ENCODE data around the gene SLIT1.

SLIT1 gene

GRCh38 chr10:97134110-97134509 is 51.6 kb downstream of the SLIT1 start:
- peaks cover 11% of the 10 kb centered on the region for H3K4me1 ChIP-seq
- no peaks in the 10 kb centered on the region for H3K27me3 ChIP-seq (ENCODE audit: control insufficient read depth, insufficient read depth, low read length)
- H3K4me3 ChIP-seq (ENCODE audit: low read depth, low read length): no peak overlapping the region
- no peak overlapping the region for H3K27ac ChIP-seq
- H3K79me2 ChIP-seq: no peaks in the 10 kb centered on the region
- no peaks in the 10 kb centered on the region for H3K9me3 ChIP-seq (ENCODE audit: control insufficient read depth, low read length)
- no peak overlapping the region for H2AFZ ChIP-seq
- H3K36me3 ChIP-seq (ENCODE audit: control insufficient read depth, insufficient read depth, low read length): no peaks in the 10 kb centered on the region
- H3K4me2 ChIP-seq (ENCODE audit: low read length): no peak overlapping the region
- no peak for TF ChIP-seq CTCF (IDR thresholded peaks at IDR 0.05)
- no peak overlapping the region for H3K9ac ChIP-seq

GRCh38 chr10:97132273-97132672 is 53.5 kb downstream of the SLIT1 start:
- Histone ChIP-seq H3K27me3 (ENCODE audit: control insufficient read depth, insufficient read depth, low read length) (no peaks in the 10 kb centered on the region), H3K4me1 (no peaks in the 10 kb centered on the region), H3K9ac (no peak overlapping the region), H3K36me3 (ENCODE audit: control insufficient read depth, insufficient read depth, low read length) (no peaks in the 10 kb centered on the region), H3K4me2 (ENCODE audit: low read length) (no peak overlapping the region), H3K9me3 (ENCODE audit: control insufficient read depth, low read length) (no peaks in the 10 kb centered on the region), H3K79me2 (no peaks in the 10 kb centered on the region), H2AFZ (no peak overlapping the region), H3K4me3 (ENCODE audit: low read depth, low read length) (no peak overlapping the region), H3K27ac (no peak overlapping the region)
- TF ChIP-seq CTCF (IDR thresholded peaks at IDR 0.05): no peak

- H2AFZ ChIP-seq: no peak overlapping the region
- no peaks in the 10 kb centered on the region for H3K36me3 ChIP-seq (ENCODE audit: control insufficient read depth, insufficient read depth, low read length)
- H3K4me2 ChIP-seq (ENCODE audit: low read length): no peak overlapping the region
- no peaks in the 10 kb centered on the region for H3K9me3 ChIP-seq (ENCODE audit: control insufficient read depth, low read length)
- H3K27me3 ChIP-seq (ENCODE audit: control insufficient read depth, insufficient read depth, low read length): no peaks in the 10 kb centered on the region
- no peaks in the 10 kb centered on the region for H3K4me1 ChIP-seq
- H3K4me3 ChIP-seq (ENCODE audit: low read depth, low read length): no peak overlapping the region
- H3K9ac ChIP-seq: no peak overlapping the region
- TF ChIP-seq CTCF (IDR thresholded peaks at IDR 0.05): no peak
- no peaks in the 10 kb centered on the region for H3K79me2 ChIP-seq
- no peak overlapping the region for H3K27ac ChIP-seq
Observed at GRCh38 chr10:97131666-97132065, 54.1 kb downstream of the SLIT1 start.

GRCh38 chr10:97131181-97131628 is 54.6 kb downstream of the SLIT1 start:
- H3K27me3 ChIP-seq (ENCODE audit: control insufficient read depth, insufficient read depth, low read length): no peaks in the 10 kb centered on the region
- H3K27ac ChIP-seq: no peak overlapping the region
- H3K4me3 ChIP-seq (ENCODE audit: low read depth, low read length): no peak overlapping the region
- H3K36me3 ChIP-seq (ENCODE audit: control insufficient read depth, insufficient read depth, low read length): no peaks in the 10 kb centered on the region
- no peak overlapping the region for H2AFZ ChIP-seq
- TF ChIP-seq CTCF (IDR thresholded peaks at IDR 0.05): no peak
- no peak overlapping the region for H3K4me2 ChIP-seq (ENCODE audit: low read length)
- H3K79me2 ChIP-seq: no peaks in the 10 kb centered on the region
- no peaks in the 10 kb centered on the region for H3K9me3 ChIP-seq (ENCODE audit: control insufficient read depth, low read length)
- H3K9ac ChIP-seq: no peak overlapping the region
- no peaks in the 10 kb centered on the region for H3K4me1 ChIP-seq

GRCh38 chr10:97129666-97130065 is 56.1 kb downstream of the SLIT1 start:
- Histone ChIP-seq H3K27me3 (ENCODE audit: control insufficient read depth, insufficient read depth, low read length) (no peaks in the 10 kb centered on the region), H3K4me3 (ENCODE audit: low read depth, low read length) (no peak overlapping the region), H3K36me3 (ENCODE audit: control insufficient read depth, insufficient read depth, low read length) (no peaks in the 10 kb centered on the region), H3K9ac (no peak overlapping the region), H3K4me2 (ENCODE audit: low read length) (no peak overlapping the region), H3K27ac (no peak overlapping the region), H3K79me2 (no peaks in the 10 kb centered on the region), H3K9me3 (ENCODE audit: control insufficient read depth, low read length) (no peaks in the 10 kb centered on the region), H3K4me1 (no peaks in the 10 kb centered on the region), H2AFZ (no peak overlapping the region)
- TF ChIP-seq CTCF (IDR thresholded peaks at IDR 0.05): no peak
